Endothelial cell of umbilical vein (primary cell): Measurements from ENCODE around the gene MED12. TPM values are rescaled to one million over a fixed set of nuclear protein-coding genes. Genes with fewer than 3 reads are reported as not detected.

ENCODE experiments used
- BruUV-seq: library from RNA; stranded (reverse); fragments of 400-500 nt; replicated peaks from 2 replicates; lab custom pipeline; 2021; lab: Mats Ljungman, UMichigan
- CTCF ChIA-PET: fragments of 300-600, 350-600 bp; sonication (Branson Sonifier 250); formaldehyde crosslinking; loops from one replicate; lab custom pipeline; 2021; ENCODE audit warnings: antibody characterized with exemption, inconsistent platforms; lab: Charles Lee
- POLR2A ChIA-PET: fragments of 300-600, 350-600 bp; sonication (Branson Sonifier 250); formaldehyde crosslinking; loops from one replicate; lab custom pipeline; 2021; ENCODE audit warnings: antibody characterized with exemption, inconsistent platforms; lab: Charles Lee
- DNase-seq: peaks from one replicate; pipeline ENCODE4 v3.0.0-alpha.2; 2011; ENCODE audit warnings: low read depth, low spot score
- FAIRE-seq: peaks from 2 replicates; lab custom pipeline; 2011; peaks lifted over from hg19 to GRCh38; lab: Jason Lieb, UNC
- H2AFZ ChIP-seq: 2 replicates; pipeline ENCODE4 v1.6.0; 2012; ENCODE audit warnings: low read depth, low read length, control low read depth, inconsistent platforms
- H3K27ac ChIP-seq: 2 replicates; pipeline ENCODE4 v1.5.1; 2011; ENCODE audit warnings: low read depth, mild to moderate bottlenecking, control low read depth, low read length, moderate library complexity; ENCODE audit not compliant: insufficient read depth
- H3K27me3 ChIP-seq, 2 experiments: 2 replicates each; pipeline versions ENCODE4 v1.6.0 to v1.6.1; 2011; ENCODE audit warnings: low read length in 2 of 2, mixed read lengths in 1 of 2; ENCODE audit not compliant: control insufficient read depth in 2 of 2, insufficient read depth in 2 of 2
- H3K36me3 ChIP-seq, 2 experiments: 2 replicates in 1 of 2; 3 replicates in 1 of 2; pipeline ENCODE4 v1.5.1; 2011; ENCODE audit warnings: low read length in 2 of 2, mild to moderate bottlenecking in 1 of 2, moderate library complexity in 1 of 2; ENCODE audit not compliant: control insufficient read depth in 2 of 2, insufficient read depth in 2 of 2; ENCODE audit errors: extremely low read depth in 1 of 2
- H3K4me1 ChIP-seq: 3 replicates; pipeline ENCODE4 v1.5.1; 2011; ENCODE audit warnings: mild to moderate bottlenecking, low read length; ENCODE audit not compliant: control insufficient read depth, insufficient read depth; ENCODE audit errors: extremely low read depth
- H3K4me2 ChIP-seq: 2 replicates; pipeline ENCODE4 v1.6.1; 2011; ENCODE audit warnings: low read length, control low read depth, mixed read lengths; ENCODE audit not compliant: insufficient read depth
- H3K4me3 ChIP-seq, 3 experiments: fragments of 200-600 bp in 1 of 3; sonication (generic), shearing (Covaris generic) in 1 of 3; replicated peaks in 1 of 3; 2 replicates each; pipeline ENCODE4 v1.5.1; 2011 to 2016; ENCODE audit warnings: control low read depth in 3 of 3, low read length in 3 of 3, mild to moderate bottlenecking in 2 of 3, inconsistent platforms in 1 of 3, low read depth in 1 of 3, moderate library complexity in 1 of 3; ENCODE audit not compliant: insufficient read depth in 1 of 3
- H3K79me2 ChIP-seq: 2 replicates; pipeline ENCODE4 v1.6.0; 2012; ENCODE audit warnings: low read length, inconsistent platforms; ENCODE audit not compliant: control insufficient read depth, insufficient read depth
- H3K9ac ChIP-seq: replicated peaks from 2 replicates; pipeline ENCODE3; 2011; ENCODE audit warnings: low read length, control low read depth; ENCODE audit not compliant: insufficient read depth; ENCODE audit errors: extremely low read depth
- H3K9me1 ChIP-seq: replicated peaks from 3 replicates; pipeline ENCODE4 v1.6.0; 2011; ENCODE audit warnings: mild to moderate bottlenecking, low read length; ENCODE audit not compliant: control insufficient read depth, insufficient read depth; ENCODE audit errors: extremely low read depth
- H3K9me3 ChIP-seq: replicated peaks from 2 replicates; pipeline ENCODE4 v1.5.1; 2012; ENCODE audit warnings: low read length, inconsistent platforms; ENCODE audit not compliant: control insufficient read depth, insufficient read depth
- H4K20me1 ChIP-seq: replicated peaks from 2 replicates; pipeline ENCODE3; 2011; ENCODE audit warnings: mild to moderate bottlenecking, low read length; ENCODE audit not compliant: control insufficient read depth, insufficient read depth; ENCODE audit errors: extremely low read depth
- EZH2 ChIP-seq: IDR thresholded peaks from 2 replicates; pipeline ENCODE4 v1.6.1; 2012; ENCODE audit warnings: borderline replicate concordance, low read depth, mild to moderate bottlenecking, moderate library complexity, low read length, inconsistent platforms; ENCODE audit not compliant: severe bottlenecking
- FOS ChIP-seq: IDR thresholded peaks from 2 replicates; pipeline ENCODE4 v1.6.1; 2011; ENCODE audit warnings: mild to moderate bottlenecking, low read length, moderate library complexity, borderline replicate concordance; ENCODE audit not compliant: insufficient read depth
- GATA2 ChIP-seq: IDR thresholded peaks from 2 replicates; pipeline ENCODE4 v1.7.0; 2011; ENCODE audit warnings: low read depth, mild to moderate bottlenecking, moderate library complexity, mixed read lengths, low read length; ENCODE audit not compliant: insufficient read length, insufficient read depth
- JUN ChIP-seq: IDR thresholded peaks from 2 replicates; pipeline ENCODE4 v1.6.1; 2011; ENCODE audit warnings: borderline replicate concordance, low read depth; ENCODE audit not compliant: insufficient read length, insufficient read depth
- MAX ChIP-seq: IDR thresholded peaks from 2 replicates; pipeline ENCODE4 v1.6.1; 2011; ENCODE audit not compliant: insufficient read depth, insufficient read length
- MYC ChIP-seq: IDR thresholded peaks from one replicate; pipeline ENCODE4 v1.6.1; 2011; ENCODE audit warnings: mild to moderate bottlenecking, low read depth, low read length
- POLR2A ChIP-seq: IDR thresholded peaks from 2 replicates; pipeline ENCODE4 v1.6.1; 2012; ENCODE audit warnings: low read depth, mild to moderate bottlenecking, control low read depth, low read length
- POLR2AphosphoS5 ChIP-seq: IDR thresholded peaks from 2 replicates; pipeline ENCODE4 v1.6.1; 2012; ENCODE audit warnings: low read depth, mild to moderate bottlenecking, control low read depth, low read length, moderate library complexity; ENCODE audit not compliant: insufficient read depth
- dilution Hi-C: fragments of 300-500 bp; cut with MboI; formaldehyde crosslinking; loops from one replicate; pipeline ENCODE4 v1.15.0; 2019; ENCODE audit warnings: low sequenced_read_pairs; ENCODE audit not compliant: extremely low pct_ligation_motif_present
- intact Hi-C: fragments of 100-400 bp; cut with micrococcal nuclease; formaldehyde crosslinking; loops from one replicate; pipeline ENCODE4 v1.10.0; 2022
- polyA plus RNA-seq, 4 experiments: library from polyadenylated mRNA; depleted of rRNA in 3 of 4; stranded (reverse) in 3 of 4; unstranded in 1 of 4; fragments of >200 nt; gene quantifications; 2 replicates each; pipeline versions ENCODE4 v1.2.1 to v1.2.3, GENCODE V29; 2011 to 2012; ENCODE audit warnings: missing spikeins in 1 of 4
- total RNA-seq: library from RNA; stranded (reverse); gene quantifications from 2 replicates; pipeline ENCODE4 v1.2.3, GENCODE V29; 2021
- TF ChIP-seq, protein P1 (sequence below), 2 donors: IDR thresholded peaks; 1 replicate in 1 of 2; 2 replicates in 1 of 2; pipeline ENCODE4 v1.5.1; 2011; ENCODE audit warnings: low read length in 2 of 2, mild to moderate bottlenecking in 2 of 2, moderate library complexity in 2 of 2, control low read depth in 1 of 2, inconsistent platforms in 1 of 2, low read depth in 1 of 2; ENCODE audit not compliant: insufficient read depth in 1 of 2; ENCODE audit errors: extremely low read depth in 1 of 2

The MED12 gene
- total and polyA plus RNA-seq, 2 donors (not counting 3 experiments of a cell fraction or from before 2014, with no cell fraction given), result 28.1 to 65.3 TPM

DNA sequence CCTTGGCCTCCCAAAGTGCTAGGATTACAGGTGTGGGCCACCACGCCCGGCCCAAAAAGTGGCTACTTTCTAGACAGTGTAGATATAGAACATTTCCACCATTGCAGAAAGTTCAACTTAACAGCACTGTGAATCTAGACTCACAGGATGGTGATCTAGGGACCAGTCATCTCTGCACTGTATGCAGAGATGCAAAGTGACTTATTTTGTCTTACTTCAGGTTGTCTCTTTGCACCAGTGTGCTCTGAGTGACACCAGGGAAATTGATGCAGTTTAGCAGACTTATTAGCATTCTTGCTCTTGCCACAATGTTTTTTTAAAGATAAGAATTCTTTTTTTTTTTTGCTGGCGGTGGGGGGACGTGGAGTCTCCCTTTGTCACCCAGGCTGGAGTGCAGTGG is 35.6 kb upstream of the MED12 start:
- H3K36me3 ChIP-seq, result no peaks in the 10 kb centered on the region
- POLR2A ChIA-PET, result no interaction called here
- no peaks in the 10 kb centered on the region for H3K4me1 ChIP-seq
- H3K4me3 ChIP-seq, result no peak overlapping the region
- H3K27me3 ChIP-seq, result no peaks in the 10 kb centered on the region
- no peak for TF ChIP-seq MYC
- TF ChIP-seq JUN, result no peak
- TF ChIP-seq POLR2AphosphoS5, result no peak
- TF ChIP-seq POLR2A, result no peak
- no peak for TF ChIP-seq MAX
- no peak for TF ChIP-seq GATA2
- TF ChIP-seq, protein P1, sequence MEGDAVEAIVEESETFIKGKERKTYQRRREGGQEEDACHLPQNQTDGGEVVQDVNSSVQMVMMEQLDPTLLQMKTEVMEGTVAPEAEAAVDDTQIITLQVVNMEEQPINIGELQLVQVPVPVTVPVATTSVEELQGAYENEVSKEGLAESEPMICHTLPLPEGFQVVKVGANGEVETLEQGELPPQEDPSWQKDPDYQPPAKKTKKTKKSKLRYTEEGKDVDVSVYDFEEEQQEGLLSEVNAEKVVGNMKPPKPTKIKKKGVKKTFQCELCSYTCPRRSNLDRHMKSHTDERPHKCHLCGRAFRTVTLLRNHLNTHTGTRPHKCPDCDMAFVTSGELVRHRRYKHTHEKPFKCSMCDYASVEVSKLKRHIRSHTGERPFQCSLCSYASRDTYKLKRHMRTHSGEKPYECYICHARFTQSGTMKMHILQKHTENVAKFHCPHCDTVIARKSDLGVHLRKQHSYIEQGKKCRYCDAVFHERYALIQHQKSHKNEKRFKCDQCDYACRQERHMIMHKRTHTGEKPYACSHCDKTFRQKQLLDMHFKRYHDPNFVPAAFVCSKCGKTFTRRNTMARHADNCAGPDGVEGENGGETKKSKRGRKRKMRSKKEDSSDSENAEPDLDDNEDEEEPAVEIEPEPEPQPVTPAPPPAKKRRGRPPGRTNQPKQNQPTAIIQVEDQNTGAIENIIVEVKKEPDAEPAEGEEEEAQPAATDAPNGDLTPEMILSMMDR (IDR thresholded peaks at IDR 0.05; ENCODE audit: extremely low read depth in 1 of 2, insufficient read depth in 1 of 2, low read depth in 1 of 2, low read length in 2 of 2), result no peak
- TF ChIP-seq EZH2, result no peak
- TF ChIP-seq FOS, result no peak
- H4K20me1 ChIP-seq, result no peaks in the 10 kb centered on the region
- dilution Hi-C loops (no loop called here), intact Hi-C loops (no loop called here)
- H2AFZ ChIP-seq, result no peak overlapping the region
- no peaks in the 10 kb centered on the region for H3K9me1 ChIP-seq
- H3K4me2 ChIP-seq, result no peak overlapping the region
- no peak overlapping the region for H3K9ac ChIP-seq
- no peak for DNase-seq
- no peaks in the 10 kb centered on the region for H3K79me2 ChIP-seq
- H3K27ac ChIP-seq, result no peak overlapping the region
- no peak for FAIRE-seq
- CTCF ChIA-PET, result no interaction called here
- H3K9me3 ChIP-seq, result no peaks in the 10 kb centered on the region
- no TSS peak for BruUV-seq
